ENCODE measurements around the gene PELO. TPM values are rescaled to one million over a fixed set of nuclear protein-coding genes. Genes with fewer than 3 reads are reported as not detected.

The PELO gene
- total RNA-seq, 2 experiments from 2014 or later = 4.3 to 4.5 TPM

DNA sequence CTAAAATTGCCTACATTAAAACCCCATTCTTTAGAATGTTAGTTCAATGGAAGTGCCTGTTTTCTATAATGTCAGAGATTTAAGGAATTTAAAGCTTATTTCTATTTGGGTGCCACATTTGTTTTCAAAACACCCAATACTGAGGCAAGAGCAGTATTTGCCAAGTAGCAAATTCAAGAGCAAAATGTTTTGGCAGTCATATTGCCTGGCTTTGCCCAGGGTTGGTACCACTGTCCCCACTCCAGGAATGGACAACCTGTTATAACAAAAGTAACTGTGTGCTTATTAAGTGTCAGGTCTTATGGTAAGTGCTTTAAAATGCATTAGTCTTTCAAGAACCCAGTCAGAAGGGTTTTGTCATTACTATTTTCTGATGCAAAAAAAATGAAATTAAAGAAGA is 19.3 kb downstream of the PELO start:
- CTCF ChIA-PET = interaction anchor here (1.4 kb wide), 1 partner anchor 109 kb away, joined by 3 read pairs; no protein-coding TSS in a partner anchor

DNA sequence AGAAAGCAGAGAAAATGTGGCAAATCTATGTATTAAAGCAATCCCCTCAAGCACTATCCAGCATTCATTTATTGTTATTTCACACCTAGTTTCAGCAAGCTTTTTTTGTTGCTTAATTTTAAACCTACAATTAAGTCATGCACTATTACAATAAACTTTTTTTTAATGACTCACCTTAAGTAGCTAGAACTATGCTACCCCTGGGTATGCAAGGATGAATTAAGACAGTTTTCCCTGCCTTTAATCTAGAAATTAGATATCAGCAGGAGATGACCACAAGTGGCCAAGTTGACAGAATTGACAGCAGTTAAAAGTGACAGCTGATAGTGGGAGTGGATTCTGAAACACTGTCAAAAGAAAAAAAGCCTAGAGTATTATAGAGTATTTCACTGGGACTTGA is 20.0 kb downstream of the PELO start:
- Histone ChIP-seq H3K4me3 (ENCODE audit: low read length) (no peak overlapping the region), H3K36me3 (ENCODE audit: insufficient read depth, low read length) (peaks cover 7% of the 10 kb centered on the region), H3K27ac (ENCODE audit: low read depth in 1 of 2, low read length in 2 of 2) (no peak overlapping the region), H3K27me3 (ENCODE audit: control insufficient read depth in 1 of 2, insufficient read depth in 2 of 2, low read length in 2 of 2) (no peaks in the 10 kb centered on the region), H3K4me1 (ENCODE audit: insufficient read depth, low read length) (no peaks in the 10 kb centered on the region), H3K9me3 (ENCODE audit: control insufficient read depth in 1 of 2, insufficient read depth in 1 of 2, low read length in 2 of 2) (no peaks in the 10 kb centered on the region)
- H3K27me3 Mint-ChIP-seq = no peaks in the 10 kb centered on the region
- DNase-seq (no peak), ATAC-seq (ENCODE audit: poor library complexity) (no peak)
- no peak overlapping the region for H3K4me3 Mint-ChIP-seq
- peaks cover 3% of the 10 kb centered on the region for H3K36me3 Mint-ChIP-seq (ENCODE audit: low read depth)
- intact Hi-C loops (cut with DNase I, micrococcal nuclease) = loop anchor here in 1 of 2 experiments (10.0 kb wide), 1 partner anchor 1497 kb away; no protein-coding TSS in a partner anchor
- peaks cover 17% of the 10 kb centered on the region for H3K4me1 Mint-ChIP-seq (ENCODE audit: low read depth)
- H3K9me3 Mint-ChIP-seq = no peaks in the 10 kb centered on the region
- no peak for TF ChIP-seq CTCF (IDR thresholded peaks at IDR 0.05)
- ChIA-PET CTCF (interaction anchor here (1.4 kb wide), 1 partner anchor 108 kb away, joined by 3 read pairs; no protein-coding TSS in a partner anchor), POLR2A (no interaction called here)
- H3K27ac Mint-ChIP-seq = no peak overlapping the region

More for the DNA sequence above, 19.3 kb downstream of the PELO start:
- H3K4me1 ChIP-seq (ENCODE audit: insufficient read depth, low read length) = no peaks in the 10 kb centered on the region
- intact Hi-C loops (cut with DNase I, micrococcal nuclease) = loop anchor here in 1 of 2 experiments (10.0 kb wide), 1 partner anchor 1498 kb away; no protein-coding TSS in a partner anchor
- H3K27me3 ChIP-seq (ENCODE audit: control insufficient read depth in 1 of 2, insufficient read depth in 2 of 2, low read length in 2 of 2) = no peaks in the 10 kb centered on the region
- H3K9me3 ChIP-seq (ENCODE audit: control insufficient read depth in 1 of 2, insufficient read depth in 1 of 2, low read length in 2 of 2) = no peaks in the 10 kb centered on the region
- DNase-seq (no peak), ATAC-seq (ENCODE audit: poor library complexity) (no peak)
- H3K27ac ChIP-seq (ENCODE audit: low read depth in 1 of 2, low read length in 2 of 2) = no peak overlapping the region
- POLR2A ChIA-PET = no interaction called here
- Mint-ChIP-seq H3K4me3 (no peak overlapping the region), H3K4me1 (ENCODE audit: low read depth) (peaks cover 21% of the 10 kb centered on the region), H3K27me3 (no peaks in the 10 kb centered on the region), H3K9me3 (no peaks in the 10 kb centered on the region), H3K27ac (no peak overlapping the region), H3K36me3 (ENCODE audit: low read depth) (peaks cover 3% of the 10 kb centered on the region)
- H3K4me3 ChIP-seq (ENCODE audit: low read length) = no peak overlapping the region
- no peak for TF ChIP-seq CTCF (IDR thresholded peaks at IDR 0.05)
- H3K36me3 ChIP-seq (ENCODE audit: insufficient read depth, low read length) = peaks cover 8% of the 10 kb centered on the region

- peaks cover 10% of the 10 kb centered on the region for H3K4me1 Mint-ChIP-seq (ENCODE audit: low read depth)
- intact Hi-C loops (cut with DNase I, micrococcal nuclease) = loop anchor here in 1 of 2 experiments (10.0 kb wide), 1 partner anchor 1496 kb away; no protein-coding TSS in a partner anchor
- no peaks in the 10 kb centered on the region for H3K36me3 Mint-ChIP-seq (ENCODE audit: low read depth)
- Histone ChIP-seq H3K9me3 (ENCODE audit: control insufficient read depth in 1 of 2, insufficient read depth in 1 of 2, low read length in 2 of 2) (no peaks in the 10 kb centered on the region), H3K27ac (ENCODE audit: low read depth in 1 of 2, low read length in 2 of 2) (no peak overlapping the region), H3K4me3 (ENCODE audit: low read length) (no peak overlapping the region), H3K36me3 (ENCODE audit: insufficient read depth, low read length) (peaks cover 7% of the 10 kb centered on the region), H3K4me1 (ENCODE audit: insufficient read depth, low read length) (no peaks in the 10 kb centered on the region), H3K27me3 (ENCODE audit: control insufficient read depth in 1 of 2, insufficient read depth in 2 of 2, low read length in 2 of 2) (no peaks in the 10 kb centered on the region)
- H3K27me3 Mint-ChIP-seq = no peaks in the 10 kb centered on the region
- no peak for TF ChIP-seq CTCF (IDR thresholded peaks at IDR 0.05)
- H3K9me3 Mint-ChIP-seq = no peaks in the 10 kb centered on the region
- ChIA-PET POLR2A (no interaction called here), CTCF (interaction anchor here (1.4 kb wide), 1 partner anchor 107 kb away, joined by 3 read pairs; no protein-coding TSS in a partner anchor)
- DNase-seq (no peak), ATAC-seq (ENCODE audit: poor library complexity) (no peak)
- H3K4me3 Mint-ChIP-seq = no peak overlapping the region
- H3K27ac Mint-ChIP-seq = no peak overlapping the region
Observed at GRCh38 chr5:52808316-52808901, 20.7 kb downstream of the PELO start.
